Gastroesophageal sphincter (tissue), 4 donors: ENCODE measurements around the gene CDC23. TPM values are rescaled to one million over a fixed set of nuclear protein-coding genes. Genes with fewer than 3 reads are reported as not detected.

ENCODE experiments used
- ATAC-seq: fragments of 150-250 bp; one replicate; pipeline ENCODE4 v1.9.1; 2016; ENCODE audit warnings: mild to moderate bottlenecking, moderate library complexity
- H3K27ac ChIP-seq, 4 donors: fragments of 200-600 bp; sonication (generic) in 3 of 4; 1 replicate in 3 of 4; 2 replicates in 1 of 4; pipeline ENCODE4 v1.5.1; 2016 to 2019
- H3K27me3 ChIP-seq: fragments of 200-600 bp; sonication (generic); one replicate; pipeline ENCODE4 v1.5.1; 2019
- H3K36me3 ChIP-seq, 2 donors: fragments of 200-600 bp; sonication (generic); one replicate each; pipeline ENCODE4 v1.5.1; 2019; ENCODE audit warnings: control low read depth in 1 of 2
- H3K4me1 ChIP-seq, 3 donors: fragments of 200-600 bp; sonication (generic); 1 replicate in 2 of 3; 2 replicates in 1 of 3; pipeline ENCODE4 v1.5.1; 2016 to 2019; ENCODE audit warnings: control low read depth in 2 of 3
- H3K4me3 ChIP-seq, 2 donors: fragments of 200-600 bp; sonication (generic); one replicate each; pipeline ENCODE4 v1.5.1; 2019; ENCODE audit warnings: mild to moderate bottlenecking in 1 of 2, moderate library complexity in 1 of 2
- H3K9me3 ChIP-seq, 3 donors: fragments of 200-600 bp; sonication (generic); one replicate each; pipeline ENCODE4 v1.5.1; 2017 to 2019; ENCODE audit warnings: control low read depth in 2 of 3
- EP300 ChIP-seq: sonication (generic); formaldehyde crosslinking; IDR thresholded peaks from one replicate; pipeline ENCODE4 v1.6.1; 2017; ENCODE audit warnings: antibody characterized with exemption, mild to moderate bottlenecking
- POLR2A ChIP-seq, 2 donors: fragments of 450-650 bp; IDR thresholded peaks; one replicate each; pipeline ENCODE4 v1.6.1; 2017; ENCODE audit warnings: antibody characterized with exemption in 2 of 2, mild to moderate bottlenecking in 2 of 2, moderate library complexity in 1 of 2
- POLR2AphosphoS5 ChIP-seq: sonication (generic); formaldehyde crosslinking; IDR thresholded peaks from one replicate; pipeline ENCODE4 v1.6.1; 2017; ENCODE audit warnings: antibody characterized with exemption
- WGBS, 2 donors: methylation state at CpG; one replicate each; pipeline ENCODE4 v1.1.5; 2018; ENCODE audit warnings: low coverage in 1 of 2; 5-methylcytosine and 5-hydroxymethylcytosine counted together
- total RNA-seq, 4 donors: library from RNA; depleted of rRNA; stranded (reverse); fragments of >200 nt; gene quantifications; one replicate each; pipeline ENCODE4 v1.1.0, GENCODE V29; 2016
- TF ChIP-seq, protein P1 (sequence below), 4 experiments: fragments of 200-600 bp in 2 of 4; fragments of 450-650 bp in 2 of 4; sonication (generic) in 1 of 4; IDR thresholded peaks; one replicate each; pipeline ENCODE4 v1.5.1; 2017 to 2019; ENCODE audit warnings: antibody characterized with exemption in 4 of 4, mild to moderate bottlenecking in 2 of 4, moderate library complexity in 2 of 4

CDC23 gene
- total RNA-seq, 4 donors from 2014 or later: 19.3 to 22.3 (median 19.8) TPM

DNA sequence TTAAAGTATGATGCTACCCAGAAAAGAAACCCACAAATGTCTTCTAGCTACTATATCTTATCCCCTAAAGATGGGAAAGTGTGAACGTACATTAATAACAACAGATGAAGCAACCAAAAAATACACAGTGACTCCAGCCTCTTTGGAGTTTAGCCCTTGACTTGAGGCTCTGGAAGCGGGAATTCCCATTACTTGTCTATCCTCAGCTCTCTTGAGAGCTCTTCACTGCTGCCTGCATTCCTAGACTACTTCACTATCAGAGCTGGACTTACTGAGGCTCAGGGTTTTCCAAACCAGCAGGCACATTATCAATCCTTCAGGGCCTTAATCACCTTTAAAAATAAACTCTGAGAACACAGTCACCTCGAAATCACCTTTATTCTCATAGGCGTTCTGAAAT lies 72.9 kb downstream of the CDC23 start:
- H3K27me3 ChIP-seq: no peaks in the 10 kb centered on the region

DNA sequence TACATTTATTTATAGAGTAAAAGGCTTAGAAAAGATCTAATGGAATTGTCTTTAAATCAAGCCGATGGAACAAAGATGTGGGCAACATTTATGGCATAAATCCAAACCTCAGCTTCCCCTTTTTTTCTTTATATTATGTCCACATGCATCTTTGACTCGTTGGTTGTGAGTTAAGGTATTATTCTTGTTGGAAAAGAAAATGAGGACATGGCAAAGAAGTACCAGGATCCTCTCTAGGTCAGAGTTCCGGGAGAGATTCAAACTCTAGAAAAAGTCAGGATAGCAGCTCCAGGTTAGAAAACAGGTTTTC lies 73.4 kb downstream of the CDC23 start:
- H3K4me3 ChIP-seq: peak overlapping the region in 1 of 2 donors; percentile 61
- H3K4me1 ChIP-seq: peaks cover 0 to 7% (median 0%) of the 10 kb centered on the region in 3 donors
- H3K9me3 ChIP-seq: no peaks in the 10 kb centered on the region
- H3K27me3 ChIP-seq: no peaks in the 10 kb centered on the region
- no peaks in the 10 kb centered on the region for H3K36me3 ChIP-seq
- 31 to 58% methylated on average over 2 to 3 of the region's 3 CpGs for WGBS, 2 donors
- ATAC-seq: no peak
- TF ChIP-seq POLR2AphosphoS5 (no peak), POLR2A (IDR thresholded peaks at IDR 0.05) (no peak), EP300 (no peak)
- TF ChIP-seq, protein P1, sequence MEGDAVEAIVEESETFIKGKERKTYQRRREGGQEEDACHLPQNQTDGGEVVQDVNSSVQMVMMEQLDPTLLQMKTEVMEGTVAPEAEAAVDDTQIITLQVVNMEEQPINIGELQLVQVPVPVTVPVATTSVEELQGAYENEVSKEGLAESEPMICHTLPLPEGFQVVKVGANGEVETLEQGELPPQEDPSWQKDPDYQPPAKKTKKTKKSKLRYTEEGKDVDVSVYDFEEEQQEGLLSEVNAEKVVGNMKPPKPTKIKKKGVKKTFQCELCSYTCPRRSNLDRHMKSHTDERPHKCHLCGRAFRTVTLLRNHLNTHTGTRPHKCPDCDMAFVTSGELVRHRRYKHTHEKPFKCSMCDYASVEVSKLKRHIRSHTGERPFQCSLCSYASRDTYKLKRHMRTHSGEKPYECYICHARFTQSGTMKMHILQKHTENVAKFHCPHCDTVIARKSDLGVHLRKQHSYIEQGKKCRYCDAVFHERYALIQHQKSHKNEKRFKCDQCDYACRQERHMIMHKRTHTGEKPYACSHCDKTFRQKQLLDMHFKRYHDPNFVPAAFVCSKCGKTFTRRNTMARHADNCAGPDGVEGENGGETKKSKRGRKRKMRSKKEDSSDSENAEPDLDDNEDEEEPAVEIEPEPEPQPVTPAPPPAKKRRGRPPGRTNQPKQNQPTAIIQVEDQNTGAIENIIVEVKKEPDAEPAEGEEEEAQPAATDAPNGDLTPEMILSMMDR (IDR thresholded peaks at IDR 0.05): no peak
- no peak overlapping the region for H3K27ac ChIP-seq

More for the DNA sequence above, 72.9 kb downstream of the CDC23 start:
- no peaks in the 10 kb centered on the region for H3K36me3 ChIP-seq
- WGBS, 2 donors: 45 to 58% methylated on average over 4 of the region's 4 CpGs
- H3K4me1 ChIP-seq: peaks cover 0 to 7% (median 0%) of the 10 kb centered on the region in 3 donors
- no peak overlapping the region for H3K27ac ChIP-seq
- no peaks in the 10 kb centered on the region for H3K9me3 ChIP-seq
- TF ChIP-seq POLR2A (IDR thresholded peaks at IDR 0.05) (no peak), EP300 (no peak), POLR2AphosphoS5 (no peak)
- TF ChIP-seq, protein P1 (IDR thresholded peaks at IDR 0.05): no peak
- no peak for ATAC-seq
- no peak overlapping the region for H3K4me3 ChIP-seq

- peak; percentile 66 for ATAC-seq
- no peaks in the 10 kb centered on the region for H3K27me3 ChIP-seq
- 6 to 11% methylated on average over 5 to 13 of the region's 31 CpGs for WGBS, 2 donors
Measured at GRCh38 chr5:138138949-138139780, 74.0 kb downstream of the CDC23 start, which contains the start of gene NME5. TSS of gene NME5 (minus strand) at chr5:138139428. CDS start at chr5:138138780, 648 bp downstream.

More at GRCh38 chr5:138138949-138139780, 74.0 kb downstream of the CDC23 start, which contains the start of gene NME5:
- Histone ChIP-seq H3K27ac (peak within 1 kb of the TSS in 1 of 4 donors; percentile 52), H3K36me3 (no peaks in the 10 kb centered on the region), H3K4me3 (peak within 1 kb of the TSS; percentile 57 to 61), H3K4me1 (peaks cover 0 to 7% (median 0%) of the 10 kb centered on the region in 3 donors), H3K9me3 (no peaks in the 10 kb centered on the region)
- TF ChIP-seq POLR2A (IDR thresholded peaks at IDR 0.05) (no peak), EP300 (no peak), POLR2AphosphoS5 (no peak)
- TF ChIP-seq, protein P1 (IDR thresholded peaks at IDR 0.05): no peak

Other genes starting within 250 kb of the CDC23 start
- gene FAM13B, start 180.2 kb downstream of the CDC23 start, total RNA-seq: 100 to 1,000 TPM in 1 of 4 donors, 10 to 100 TPM in 3; 44.1 to 102 (median 76.6) TPM
- not detected for gene WNT8A, start 129.3 kb downstream of the CDC23 start, total RNA-seq
- gene NME5, start 73.9 kb downstream of the CDC23 start, total RNA-seq: 10 to 100 TPM in 1 of 4 donors, 1 to 10 TPM in 3; 1.2 to 10.6 (median 2.8) TPM
- 10 to 100 TPM; 33.7 to 50.9 (median 38.9) TPM for gene BRD8, start 34.7 kb downstream of the CDC23 start, total RNA-seq
- gene KIF20A, start 34.2 kb downstream of the CDC23 start, total RNA-seq: 1 to 10 TPM in 1 of 4 donors, under 1 TPM in 1, not detected in 2; 0.12 to 2.0 TPM
- 1 to 10 TPM in 3 of 4 donors, under 1 TPM in 1; 0.40 to 6.4 (median 1.7) TPM for gene GFRA3, start 61.3 kb upstream of the CDC23 start, total RNA-seq
- under 1 TPM in 1 of 4 donors, not detected in 3; 0.45 TPM for gene CDC25C, start 118.5 kb upstream of the CDC23 start, total RNA-seq
- gene FAM53C, start 124.9 kb upstream of the CDC23 start, total RNA-seq: 10 to 100 TPM; 26.3 to 30.5 (median 29.8) TPM
- 10 to 100 TPM; 63.4 to 94.0 (median 77.8) TPM for gene KDM3B, start 139.4 kb upstream of the CDC23 start, total RNA-seq
- gene REEP2, start 225.7 kb upstream of the CDC23 start, total RNA-seq: 10 to 100 TPM; 16.7 to 45.8 (median 26.3) TPM